SK-N-MC (cell line): ENCODE results near the gene VARS1.
A peak's percentile ranks its signal among the peaks of the same experiment; 100 is the strongest.
"Not testable (repeated sequence)": the region's sequence is repeated elsewhere in the genome, so short reads cannot be mapped to it uniquely, and the experiment has no call there.

ENCODE experiments used
- DNase-seq: peaks from one replicate; pipeline ENCODE4 v3.0.0-alpha.2; 2011; ENCODE audit warnings: low read depth, low spot score
- H3K27ac ChIP-seq: fragments of 200-600 bp; sonication (generic); 2 replicates; pipeline ENCODE4 v1.5.1; 2016; ENCODE audit warnings: mixed run types
- H3K36me3 ChIP-seq: fragments of 200-600 bp; sonication (generic); 2 replicates; pipeline ENCODE4 v1.6.1; 2017; ENCODE audit warnings: antibody characterized with exemption, low read length, mixed read lengths; ENCODE audit not compliant: insufficient read depth
- H3K4me3 ChIP-seq: fragments of 200-600 bp; sonication (generic); 2 replicates; pipeline ENCODE4 v1.5.1; 2016
- H3K9ac ChIP-seq: fragments of 200-600 bp; sonication (generic); 2 replicates; pipeline ENCODE4 v1.8.0; 2017; ENCODE audit warnings: mixed run types, mixed read lengths; ENCODE audit not compliant: insufficient read length
- H3K9me3 ChIP-seq: fragments of 200-600 bp; sonication (generic); 2 replicates; pipeline ENCODE4 v1.6.1; 2017; ENCODE audit warnings: low read depth, mild to moderate bottlenecking, antibody characterized with exemption, low read length, moderate library complexity, mixed read lengths
- EZH2 ChIP-seq: fragments of 200-600 bp; sonication (generic); IDR thresholded peaks from one replicate; pipeline ENCODE4 v1.6.1; 2017; ENCODE audit warnings: antibody characterized with exemption
- FOXP2 ChIP-seq: optimal IDR thresholded peaks from 2 replicates; pipeline ENCODE3; 2011; ENCODE audit warnings: mild to moderate bottlenecking, moderate library complexity; ENCODE audit not compliant: insufficient read depth; ENCODE audit errors: extremely low read length, control extremely low read depth
- POLR2AphosphoS5 ChIP-seq: IDR thresholded peaks from 2 replicates; pipeline ENCODE4 v1.6.1; 2012; ENCODE audit warnings: mild to moderate bottlenecking, low read depth, low read length, borderline replicate concordance

The VARS1 gene

DNA sequence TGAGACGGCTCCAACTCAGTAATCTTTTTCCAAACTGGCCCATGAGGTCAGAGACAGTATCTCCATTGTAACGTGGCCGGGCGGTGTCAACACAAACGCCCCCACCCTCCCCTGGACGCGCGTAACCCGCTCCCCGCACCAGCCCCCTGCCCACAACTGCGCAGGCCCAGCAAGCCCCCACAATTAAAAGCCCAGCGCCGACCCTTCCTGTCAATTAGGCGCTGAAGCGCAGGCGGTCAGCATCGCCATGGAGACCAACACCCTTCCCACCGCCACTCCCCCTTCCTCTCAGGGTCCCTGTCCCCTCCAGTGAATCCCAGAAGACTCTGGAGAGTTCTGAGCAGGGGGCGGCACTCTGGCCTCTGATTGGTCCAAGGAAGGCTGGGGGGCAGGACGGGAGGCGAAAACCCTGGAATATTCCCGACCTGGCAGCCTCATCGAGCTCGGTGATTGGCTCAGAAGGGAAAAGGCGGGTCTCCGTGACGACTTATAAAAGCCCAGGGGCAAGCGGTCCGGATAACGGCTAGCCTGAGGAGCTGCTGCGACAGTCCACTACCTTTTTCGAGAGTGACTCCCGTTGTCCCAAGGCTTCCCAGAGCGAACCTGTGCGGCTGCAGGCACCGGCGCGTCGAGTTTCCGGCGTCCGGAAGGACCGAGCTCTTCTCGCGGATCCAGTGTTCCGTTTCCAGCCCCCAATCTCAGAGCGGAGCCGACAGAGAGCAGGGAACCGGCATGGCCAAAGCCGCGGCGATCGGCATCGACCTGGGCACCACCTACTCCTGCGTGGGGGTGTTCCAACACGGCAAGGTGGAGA lies 19.7 kb upstream of the VARS1 start, which contains the start of the genes HSPA1A and HSPA1L:
HSPA1A (plus strand) TSS at position 519 of the 814 bp plus-strand sequence; CDS start at position 733, 214 bp downstream.
HSPA1L (minus strand) TSS at position 259 of the 814 bp plus-strand sequence. CDS start 3,311 bp downstream, outside the sequence.
- DNase-seq, result peak; percentile 74
- no peaks in the 10 kb centered on the region for H3K36me3 ChIP-seq
- no peaks in the 10 kb centered on the region for H3K9me3 ChIP-seq
- H3K9ac ChIP-seq, result peak within 1 kb of the TSS; percentile 66
- TF ChIP-seq POLR2AphosphoS5 (peak; percentile 96), EZH2 (no peak)
- H3K4me3 ChIP-seq, result peak within 1 kb of the TSS; percentile 82
- peak within 1 kb of the TSS; percentile 98 for H3K27ac ChIP-seq

DNA sequence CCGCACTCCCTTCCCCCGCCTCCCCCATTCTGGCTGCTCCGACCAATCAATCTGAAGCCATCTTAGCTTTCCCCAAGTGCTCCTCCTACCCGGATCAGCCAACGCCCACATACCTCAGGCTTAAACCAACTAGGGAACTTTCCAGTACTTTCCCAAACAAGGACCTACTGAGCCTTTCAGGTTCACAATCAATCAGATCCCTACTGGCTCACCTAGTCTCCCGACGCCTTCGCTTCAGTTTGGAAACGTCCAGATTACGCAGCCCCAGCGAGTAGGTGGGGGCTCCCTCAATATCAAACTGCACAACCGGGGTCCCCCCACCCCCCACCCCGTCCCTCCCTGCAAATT lies 19.1 kb upstream of the VARS1 start:
- Histone ChIP-seq H3K4me3 (peak overlapping the region; percentile 82), H3K36me3 (no peaks in the 10 kb centered on the region), H3K9me3 (no peaks in the 10 kb centered on the region), H3K9ac (peak overlapping the region; percentile 66), H3K27ac (peak overlapping the region; percentile 98)
- TF ChIP-seq POLR2AphosphoS5 (peak; percentile 43; the same call in 1 of the 2 replicates), EZH2 (no peak), FOXP2 (no peak)
- peak; percentile 95 for DNase-seq

DNA sequence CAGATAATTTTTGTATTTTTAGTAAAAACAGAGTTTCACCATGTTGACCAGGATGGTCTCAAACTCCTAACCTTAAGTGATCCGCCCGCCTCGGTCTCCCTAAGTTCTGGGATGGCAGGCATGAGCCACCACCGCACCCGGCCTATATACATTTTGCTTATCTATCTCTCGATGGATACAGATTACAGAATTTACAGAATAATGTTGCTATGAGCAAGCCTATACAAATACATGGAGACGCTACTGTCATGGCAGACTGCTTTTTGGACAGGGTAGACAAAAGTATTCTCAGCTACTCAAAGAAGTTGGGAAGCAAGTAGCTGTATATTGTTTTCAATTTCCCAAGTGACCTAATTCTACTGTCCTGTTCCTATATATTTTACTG lies 17.9 kb upstream of the VARS1 start:
- Histone ChIP-seq H3K9ac (peak overlapping the region; percentile 46), H3K27ac (peak overlapping the region; percentile 88), H3K9me3 (no peaks in the 10 kb centered on the region), H3K36me3 (no peaks in the 10 kb centered on the region), H3K4me3 (peak overlapping the region; percentile 48; the same call in 1 of the 2 replicates)
- DNase-seq, result no peak
- TF ChIP-seq FOXP2 (no peak), POLR2AphosphoS5 (no peak), EZH2 (no peak)

DNA sequence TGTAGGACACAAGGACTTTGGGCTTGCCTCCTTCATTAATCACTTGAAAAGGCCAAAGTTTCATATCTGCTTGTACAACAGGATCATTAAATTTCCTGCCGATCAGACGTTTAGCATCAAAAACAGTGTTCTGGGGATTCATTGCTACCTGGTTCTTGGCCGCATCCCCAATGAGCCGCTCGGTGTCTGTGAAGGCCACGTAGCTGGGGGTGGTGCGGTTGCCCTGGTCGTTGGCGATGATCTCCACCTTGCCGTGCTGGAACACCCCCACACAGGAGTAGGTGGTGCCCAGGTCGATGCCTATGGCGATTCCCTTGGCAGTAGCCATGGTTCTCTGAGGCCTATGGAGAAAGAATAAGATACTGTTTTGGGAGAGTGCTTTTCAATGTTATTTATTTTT lies 16.1 kb upstream of the VARS1 start:
- DNase-seq, result no peak
- no peak overlapping the region for H3K4me3 ChIP-seq
- H3K9ac ChIP-seq, result no peak overlapping the region
- H3K36me3 ChIP-seq, result no peaks in the 10 kb centered on the region
- no peak overlapping the region for H3K27ac ChIP-seq
- TF ChIP-seq POLR2AphosphoS5, result no peak
- no peaks in the 10 kb centered on the region for H3K9me3 ChIP-seq

DNA sequence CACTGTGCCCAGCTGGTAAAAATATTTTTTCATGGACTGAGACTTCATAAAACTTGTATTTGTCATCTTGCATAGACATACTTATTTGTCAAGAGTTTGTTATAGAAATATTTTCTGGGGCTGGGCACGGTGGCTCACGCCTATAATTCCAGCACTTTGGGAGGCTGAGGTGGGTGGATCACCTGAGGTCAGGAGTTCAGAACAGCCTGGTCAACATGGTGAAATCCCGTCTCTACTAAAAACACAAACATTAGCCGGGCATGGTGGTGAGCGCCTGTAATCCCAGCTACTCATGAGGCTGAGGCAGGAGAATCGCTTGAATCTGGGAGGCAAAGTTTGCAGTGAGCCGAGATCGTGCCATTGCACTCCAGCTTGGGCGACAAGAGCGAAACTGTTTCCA lies 13.0 kb upstream of the VARS1 start:
- H3K36me3 ChIP-seq, H3K9me3 ChIP-seq, H3K4me3 ChIP-seq, H3K9ac ChIP-seq, H3K27ac ChIP-seq, DNase-seq: not testable (repeated sequence)

DNA sequence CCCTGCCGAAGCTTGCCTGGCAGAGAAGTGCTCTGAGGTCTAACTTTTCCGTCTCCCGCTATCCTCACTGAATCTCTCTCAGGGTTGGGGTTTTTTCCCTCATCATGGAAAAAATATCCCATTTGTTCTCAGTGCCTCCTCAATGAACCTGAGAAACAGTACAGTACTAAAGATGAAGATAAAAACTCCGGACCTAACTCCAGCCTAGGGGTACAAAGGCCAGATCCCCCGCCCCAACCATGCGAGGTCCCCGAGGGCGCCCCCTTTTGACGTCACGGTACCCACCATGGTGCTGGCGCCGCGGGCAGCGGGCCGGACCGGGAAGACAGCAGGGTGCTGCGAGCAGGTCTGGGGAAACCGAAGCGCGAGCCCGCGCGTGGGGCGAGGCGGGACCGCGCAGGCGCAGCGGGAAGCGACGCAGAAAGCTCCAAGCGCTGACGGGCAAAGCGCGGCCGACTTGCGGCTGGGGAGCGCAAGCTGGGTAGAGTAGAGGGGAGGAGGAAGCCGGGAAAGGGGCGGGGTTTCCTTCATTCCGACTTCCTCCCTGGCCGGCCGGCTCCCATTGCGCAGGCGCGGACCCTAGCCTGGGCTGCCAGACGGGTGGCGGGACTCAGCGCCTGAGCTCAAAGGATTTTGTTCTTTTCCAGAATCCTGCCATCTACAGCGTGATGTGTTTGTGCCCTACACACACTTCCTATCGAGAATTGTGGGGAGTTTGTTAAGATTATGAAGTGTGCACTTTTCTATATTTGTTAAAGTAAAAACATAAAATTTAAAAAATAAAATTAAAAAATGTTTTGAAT lies 11.1 kb upstream of the VARS1 start, which contains the start of gene LSM2:
LSM2 (minus strand) TSS at position 497 of the 803 bp plus-strand sequence; CDS start at position 288, 209 bp downstream.
- H3K9ac ChIP-seq, result peak within 1 kb of the TSS; percentile 90
- DNase-seq, result peak; percentile 66

DNA sequence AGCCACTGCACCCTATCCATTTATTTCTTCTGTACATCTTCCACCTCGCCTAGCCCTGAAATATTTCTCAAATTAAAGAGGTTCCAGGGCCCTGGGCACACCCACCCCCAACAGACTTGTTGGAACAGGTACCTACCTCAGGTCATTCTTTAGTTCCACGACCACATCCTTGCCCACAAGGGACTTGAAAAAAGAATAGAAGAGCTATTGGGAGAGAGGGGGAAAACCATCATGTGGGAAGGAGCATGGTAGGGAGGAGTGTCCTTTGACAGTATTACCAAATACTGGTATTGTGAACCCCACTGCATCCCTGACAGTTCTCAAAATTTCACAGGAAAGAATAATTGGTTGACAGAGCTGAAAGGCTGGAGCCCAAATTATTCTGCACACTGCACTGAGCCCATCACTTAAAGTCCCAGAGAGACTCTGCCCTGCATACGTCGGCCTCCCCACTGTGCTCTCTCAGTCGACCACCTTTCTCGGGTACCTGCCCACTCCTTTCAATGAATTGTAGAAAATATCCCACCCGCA lies 10.5 kb upstream of the VARS1 start:
- Histone ChIP-seq H3K27ac (peak overlapping the region; percentile 88), H3K4me3 (peak overlapping the region; percentile 97)
- no peak for DNase-seq

More for the DNA sequence above, 11.1 kb upstream of the VARS1 start, which contains the start of gene LSM2:
- H3K36me3 ChIP-seq, result peaks cover 16% of the 10 kb centered on the region; the same call in 1 of the 2 replicates
- H3K27ac ChIP-seq, result peak within 1 kb of the TSS; percentile 88
- peak within 1 kb of the TSS; percentile 97 for H3K4me3 ChIP-seq
- TF ChIP-seq FOXP2 (no peak), POLR2AphosphoS5 (peak; percentile 96), EZH2 (no peak)
- no peaks in the 10 kb centered on the region for H3K9me3 ChIP-seq

DNA sequence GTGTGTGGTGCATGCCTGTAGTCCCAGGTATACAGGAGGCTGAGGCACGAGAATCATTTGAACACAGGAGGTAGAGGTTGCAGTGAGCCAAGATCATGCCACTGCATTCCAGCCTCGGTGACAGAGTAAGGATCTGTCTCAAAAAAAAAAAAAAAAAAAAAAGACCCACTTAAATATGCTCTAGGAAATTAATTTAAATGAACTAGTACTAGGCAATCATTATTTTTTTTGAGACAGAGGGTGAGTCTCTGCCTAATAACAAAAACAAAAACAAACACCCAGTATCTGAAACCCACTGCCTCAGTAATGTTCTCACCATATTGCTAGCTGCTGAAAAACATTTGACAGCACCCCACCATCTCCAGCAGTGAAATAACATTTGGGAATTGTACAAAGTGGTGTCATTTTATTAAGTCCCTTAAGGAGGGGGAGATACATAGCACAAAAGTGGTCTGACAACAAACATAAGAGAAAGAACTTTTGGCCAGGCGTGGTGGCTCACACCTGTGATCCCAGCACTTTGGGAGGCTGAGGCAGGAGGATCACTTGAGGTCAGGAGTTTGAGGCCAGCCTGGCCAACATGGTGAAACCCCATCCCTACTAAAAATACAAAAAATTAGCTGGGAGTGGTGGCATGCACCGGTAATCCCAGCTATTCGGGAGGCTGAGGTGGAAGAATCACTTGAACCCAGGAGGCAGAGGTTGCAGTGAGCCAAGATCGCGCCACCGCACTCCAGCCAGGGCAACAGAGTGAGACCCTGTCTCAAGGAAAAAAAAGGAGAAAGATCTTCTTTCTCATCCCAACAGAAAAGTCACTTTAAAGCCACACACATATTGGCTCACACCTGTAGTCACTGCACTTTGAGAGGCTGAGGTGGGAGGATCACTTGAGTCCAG lies 5.7 kb upstream of the VARS1 start:
- H3K4me3 ChIP-seq, DNase-seq, H3K9ac ChIP-seq, H3K9me3 ChIP-seq, H3K27ac ChIP-seq: not testable (repeated sequence)
- H3K36me3 ChIP-seq, result peaks cover 27% of the 10 kb centered on the region; the same call in 1 of the 2 replicates

More for the DNA sequence above, 10.5 kb upstream of the VARS1 start:
- H3K9me3 ChIP-seq, result no peaks in the 10 kb centered on the region
- peak overlapping the region; percentile 90 for H3K9ac ChIP-seq
- TF ChIP-seq EZH2 (no peak), FOXP2 (no peak), POLR2AphosphoS5 (no peak)
- H3K36me3 ChIP-seq, result peaks cover 23% of the 10 kb centered on the region; the same call in 1 of the 2 replicates
